Mucosa of gallbladder (tissue), 1 donor: ENCODE results near the gene NKAIN2. TPM values are rescaled to one million over a fixed set of nuclear protein-coding genes. Genes with fewer than 3 reads are reported as not detected.
"Not testable (repeated sequence)": the region's sequence is repeated elsewhere in the genome, so short reads cannot be mapped to it uniquely, and the experiment has no call there.

Experiments
- DNase-seq: peaks from one replicate; pipeline ENCODE4 v3.0.0-alpha.2; 2020; ENCODE audit warnings: low spot score
- total RNA-seq: library from RNA; stranded (reverse); gene quantifications from one replicate; pipeline ENCODE4 v1.2.1, GENCODE V29; 2021
- donor health status: DM: no; HTN: no; CAD: no.

NKAIN2 gene
- total RNA-seq, 1 donor from 2014 or later, result 0.29 TPM

DNA sequence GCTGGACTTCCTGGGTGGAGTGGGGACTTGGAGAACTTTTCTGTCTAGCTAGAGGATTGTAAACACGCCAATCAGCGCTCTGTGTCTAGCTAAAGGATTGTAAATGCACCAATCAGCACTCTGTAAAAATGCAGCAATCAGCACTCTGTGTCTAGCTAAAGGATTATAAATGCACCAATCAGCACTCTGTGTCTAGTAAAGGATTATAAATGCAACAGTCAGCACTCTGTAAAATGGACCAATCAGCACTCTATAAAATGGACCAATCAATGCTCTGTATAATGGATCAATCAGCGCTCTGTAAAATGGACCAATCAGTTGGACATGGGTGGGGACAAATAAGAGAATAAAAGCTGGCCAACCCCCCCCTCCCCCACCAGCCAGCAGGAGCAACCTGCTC, 760.5 kb downstream of the NKAIN2 start:
- not testable (repeated sequence) for DNase-seq

DNA sequence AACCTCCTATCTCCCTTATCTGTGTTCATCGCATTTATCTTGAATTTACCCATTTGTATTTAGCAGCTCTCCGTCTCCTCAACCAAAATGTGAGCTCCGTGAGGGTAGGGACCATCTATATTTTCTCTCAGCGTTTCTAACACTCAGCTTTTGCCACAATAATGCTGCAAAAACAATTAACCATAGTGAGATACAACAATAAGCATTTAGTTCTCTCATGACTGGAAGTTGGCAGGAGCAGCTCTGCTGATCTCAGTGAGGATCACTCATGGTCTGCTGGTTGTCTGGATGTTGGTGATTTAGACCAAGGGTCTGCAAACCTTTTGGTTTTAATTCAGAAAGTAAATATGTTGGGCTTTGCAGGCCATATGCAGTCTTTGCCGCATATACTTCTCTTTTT, 763.7 kb downstream of the NKAIN2 start:
- no peak for DNase-seq

- DNase-seq, result no peak
Observed at GRCh38 chr6:124573953-124574352, 770.3 kb downstream of the NKAIN2 start.

GRCh38 chr6:124577734-124578281, 774.1 kb downstream of the NKAIN2 start:
- DNase-seq, result no peak

DNA sequence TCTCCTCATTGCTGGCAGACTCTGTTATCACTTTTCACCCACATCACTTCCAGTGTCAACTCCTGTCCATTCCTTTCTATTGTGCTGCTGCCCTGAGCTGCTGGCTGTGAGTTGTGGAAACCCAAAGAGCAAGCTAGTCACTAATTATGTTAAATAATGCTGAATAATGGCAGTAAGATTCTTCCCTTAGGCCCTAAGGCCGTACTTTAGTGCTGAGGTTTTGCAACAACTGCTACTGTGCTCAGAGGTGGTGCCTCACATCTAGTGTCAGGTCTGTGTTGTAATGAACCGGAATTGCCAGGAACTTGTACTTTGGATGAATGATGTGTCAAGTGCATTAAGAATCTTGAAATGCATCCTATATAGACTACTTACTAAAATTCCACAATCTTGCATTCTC, 786.3 kb downstream of the NKAIN2 start:
- no peak for DNase-seq

DNA sequence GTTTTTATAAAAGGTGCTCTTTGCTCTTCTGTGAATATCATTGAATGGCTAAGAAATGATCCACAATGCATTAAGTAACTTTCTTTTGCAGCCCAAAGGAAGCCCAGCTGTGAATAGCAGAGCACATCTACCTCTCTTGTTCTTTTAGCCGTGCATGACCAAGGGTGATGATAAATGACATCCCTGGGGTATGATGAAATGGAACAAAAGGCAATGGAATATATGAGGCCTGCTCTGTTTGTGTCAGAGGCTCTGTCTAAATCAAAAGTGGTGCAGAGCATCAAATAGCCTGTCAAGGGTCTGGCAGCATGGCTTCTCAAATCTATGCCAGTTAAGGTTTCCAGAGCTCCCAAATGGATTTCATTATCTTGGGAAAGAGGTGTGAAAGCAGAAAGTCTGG, 796.0 kb downstream of the NKAIN2 start:
- DNase-seq, result no peak

- no peak for DNase-seq
Observed at GRCh38 chr6:124604719-124605118, 801.1 kb downstream of the NKAIN2 start.

DNA sequence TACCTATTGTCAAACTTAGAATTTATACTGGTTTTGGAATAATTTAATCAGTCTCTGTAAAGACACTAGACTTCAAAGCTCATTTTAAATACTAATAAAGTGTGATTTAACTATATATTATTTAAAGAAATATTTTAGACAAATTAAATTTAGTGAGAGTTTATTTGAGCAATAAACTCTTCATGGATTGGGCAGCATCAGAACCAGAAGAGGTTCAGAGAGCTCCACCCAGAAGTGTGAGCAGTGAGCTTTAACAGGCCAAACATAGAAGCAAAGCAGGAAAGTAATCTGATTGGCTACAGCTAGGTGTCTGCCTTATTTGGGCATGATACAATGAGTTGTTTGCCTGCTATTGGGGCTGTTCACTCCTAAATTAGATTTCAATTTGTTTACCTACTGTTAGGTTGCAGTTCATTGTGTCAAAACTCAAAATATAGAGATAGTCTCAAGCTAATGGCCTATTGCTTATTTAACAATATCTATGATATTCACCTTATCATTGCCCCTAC, 803.5 kb downstream of the NKAIN2 start:
- DNase-seq, result no peak

- DNase-seq, result no peak
Observed at GRCh38 chr6:124613031-124613430, 809.4 kb downstream of the NKAIN2 start.

DNA sequence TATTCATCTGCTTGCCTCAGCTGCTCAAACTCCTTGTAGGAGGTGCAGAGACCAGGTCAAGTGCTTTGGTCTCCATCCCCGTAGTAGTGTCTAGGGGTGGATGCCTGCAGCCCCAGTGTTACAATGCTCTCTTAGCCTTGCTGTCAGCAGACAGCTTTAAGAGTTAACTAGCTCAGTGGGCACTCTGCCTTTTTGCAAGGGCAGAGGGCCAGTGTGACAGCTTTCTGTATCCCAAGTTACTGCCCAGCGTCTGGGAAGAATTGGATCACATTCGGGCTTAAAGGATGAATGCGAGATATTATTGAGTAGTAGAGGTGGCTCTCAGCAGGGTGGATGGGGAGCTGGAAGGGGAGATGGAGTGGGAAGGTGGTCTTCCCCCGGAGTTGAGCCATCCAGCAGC, 818.7 kb downstream of the NKAIN2 start:
- DNase-seq, result no peak

GRCh38 chr6:124633655-124634054, 830.0 kb downstream of the NKAIN2 start:
- DNase-seq, result no peak

DNA sequence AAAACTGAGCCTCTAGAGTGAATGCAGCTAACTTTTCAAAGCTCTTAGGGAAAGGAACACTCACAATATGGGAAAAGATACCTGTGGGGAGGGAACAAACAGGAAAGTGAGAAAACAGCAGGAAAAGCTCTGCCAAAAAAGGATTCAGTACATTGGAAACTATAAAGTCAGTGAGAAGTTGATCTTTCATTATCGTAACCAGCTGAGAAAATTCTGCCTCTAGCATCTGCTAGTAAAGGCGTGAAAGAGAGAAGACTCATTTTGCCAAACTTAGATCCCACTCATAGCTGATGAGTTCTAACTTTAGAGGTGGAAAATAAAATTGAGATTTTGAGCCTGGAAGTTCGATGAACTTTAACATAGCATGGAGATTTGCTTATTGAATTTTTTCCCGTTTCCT, 836.8 kb downstream of the NKAIN2 start:
- no peak for DNase-seq

- no peak for DNase-seq
Observed at GRCh38 chr6:124655866-124656265, 852.2 kb downstream of the NKAIN2 start.

DNA sequence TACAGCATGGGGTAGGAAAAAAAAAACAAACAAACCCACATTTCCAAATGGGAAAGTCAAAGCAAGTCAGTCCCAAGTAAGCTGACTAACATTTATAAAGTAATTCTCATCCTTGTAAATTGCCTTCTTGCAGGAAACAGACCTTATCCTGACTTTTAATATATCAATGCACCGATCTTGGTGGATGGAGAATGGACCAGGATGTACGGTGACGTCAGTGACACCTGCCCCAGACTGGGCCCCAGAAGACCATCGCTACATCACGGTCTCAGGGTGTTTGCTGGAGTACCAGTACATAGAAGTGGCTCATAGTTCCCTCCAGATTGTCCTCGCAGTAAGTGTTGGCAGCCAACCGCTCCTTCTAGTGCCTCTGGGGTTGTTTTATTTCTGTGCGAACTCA, 854.4 kb downstream of the NKAIN2 start:
- no peak for DNase-seq

DNA sequence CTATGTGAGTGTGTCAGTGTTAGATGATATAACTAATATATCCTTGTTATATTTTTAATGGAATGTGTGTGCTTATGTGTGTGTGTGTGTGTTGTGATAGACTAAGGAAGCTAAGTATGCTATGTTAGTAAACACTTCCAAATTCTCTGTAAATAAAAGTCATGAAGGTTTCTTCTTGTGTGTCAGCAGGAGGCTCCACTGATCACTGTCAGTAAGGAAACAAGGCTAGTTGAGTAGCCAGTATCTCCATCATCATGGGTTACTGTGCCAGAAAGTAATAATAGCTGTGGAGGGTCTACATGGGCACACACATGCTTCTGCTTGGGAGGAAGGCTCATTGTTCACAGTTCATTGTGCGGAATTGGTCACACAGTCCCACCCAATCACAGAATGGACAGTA, 855.8 kb downstream of the NKAIN2 start:
- no peak for DNase-seq

- DNase-seq, result no peak
Observed at GRCh38 chr6:124660185-124660584, 856.5 kb downstream of the NKAIN2 start.

DNA sequence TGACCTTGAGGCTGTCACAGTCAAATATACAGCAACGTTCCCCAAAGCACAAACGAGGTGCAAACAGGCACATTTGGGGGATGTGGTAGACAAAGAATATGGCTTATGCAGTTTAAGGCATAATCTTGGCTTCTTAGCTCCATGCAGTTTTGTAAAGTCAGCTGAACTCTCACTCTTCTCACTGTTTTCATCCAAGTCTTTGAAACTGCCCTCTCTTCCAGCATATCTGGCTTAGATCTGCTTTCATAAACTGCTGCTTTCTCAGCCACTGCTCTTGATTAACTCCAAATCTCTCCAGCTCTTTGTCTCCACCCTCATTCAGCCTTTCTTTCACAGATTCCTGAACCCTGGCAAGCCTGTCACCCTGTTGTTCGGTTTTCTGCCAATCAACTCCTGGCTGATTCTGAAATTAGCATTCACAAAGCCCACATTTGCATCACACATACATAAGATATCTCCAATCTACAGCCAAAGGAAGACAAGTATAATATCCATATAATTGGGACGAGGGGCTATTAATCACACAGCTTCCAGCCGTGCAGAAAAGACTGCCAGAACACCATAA, 857.5 kb downstream of the NKAIN2 start:
- no peak for DNase-seq

DNA sequence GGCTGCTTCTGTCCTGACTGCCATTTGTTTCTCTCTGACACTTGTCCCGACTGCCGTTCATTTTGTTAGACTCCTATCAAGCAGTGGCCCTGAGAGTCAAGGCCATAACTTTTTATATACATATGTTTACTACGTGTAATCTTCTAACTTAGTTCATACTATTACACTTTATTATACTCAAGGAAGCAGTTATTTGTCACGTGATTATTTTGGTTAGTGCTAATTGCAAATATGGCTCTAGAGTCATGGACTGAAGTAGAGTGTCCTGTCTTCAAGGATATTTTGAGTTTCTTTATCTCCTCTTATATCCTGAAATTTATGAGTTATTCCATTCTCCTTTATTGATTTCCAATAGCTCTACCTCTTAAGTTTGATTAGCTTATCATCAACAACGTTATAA, 864.4 kb downstream of the NKAIN2 start:
- DNase-seq, result no peak

- DNase-seq, result no peak
Observed at GRCh38 chr6:124669713-124670480, 866.2 kb downstream of the NKAIN2 start.

DNA sequence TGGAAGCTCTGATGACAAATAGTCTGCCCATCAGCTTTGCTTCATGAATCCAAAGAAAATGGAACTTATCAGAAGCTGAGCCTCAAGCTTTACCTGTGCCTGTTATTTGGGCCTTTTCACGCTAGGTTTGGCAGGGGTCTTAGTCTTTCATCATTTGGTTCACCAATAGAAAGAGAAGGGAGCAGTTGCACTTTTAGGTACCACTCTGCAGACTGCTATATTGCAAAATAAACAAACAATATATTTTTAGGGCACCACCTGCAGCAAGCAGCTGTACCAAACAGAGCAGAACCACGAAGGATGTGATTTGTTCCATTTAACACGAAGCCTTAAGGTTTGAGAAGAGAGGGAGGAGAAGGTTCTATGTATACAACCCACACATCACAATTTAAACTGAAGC, 867.1 kb downstream of the NKAIN2 start:
- no peak for DNase-seq

- no peak for DNase-seq
Observed at GRCh38 chr6:124671324-124671723, 867.7 kb downstream of the NKAIN2 start.

DNA sequence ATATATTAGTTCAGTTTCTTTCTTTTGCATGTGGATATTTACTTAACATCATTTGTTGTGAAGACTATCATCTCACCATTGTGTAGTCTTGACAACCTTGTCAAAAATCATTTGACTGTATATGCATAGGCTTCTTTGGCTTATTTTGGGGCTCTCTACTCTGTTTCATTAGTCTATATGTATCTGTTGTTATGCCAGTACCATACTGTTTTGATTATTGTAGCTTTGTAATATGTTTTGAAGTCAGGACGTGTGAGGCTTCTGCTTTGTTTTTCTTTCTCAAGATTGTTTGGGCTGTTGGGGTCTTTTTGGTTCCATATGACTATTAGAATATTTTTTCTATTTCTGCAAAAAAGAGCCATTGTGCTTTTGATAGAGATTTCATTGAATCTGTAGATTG, 870.4 kb downstream of the NKAIN2 start:
- no peak for DNase-seq

GRCh38 chr6:124676033-124676432, 872.4 kb downstream of the NKAIN2 start:
- DNase-seq, result no peak
